ENCODE results near the gene NEMP1.
"Not testable (repeated sequence)": the region's sequence is repeated elsewhere in the genome, so short reads cannot be mapped to it uniquely, and the experiment has no call there.

DNA sequence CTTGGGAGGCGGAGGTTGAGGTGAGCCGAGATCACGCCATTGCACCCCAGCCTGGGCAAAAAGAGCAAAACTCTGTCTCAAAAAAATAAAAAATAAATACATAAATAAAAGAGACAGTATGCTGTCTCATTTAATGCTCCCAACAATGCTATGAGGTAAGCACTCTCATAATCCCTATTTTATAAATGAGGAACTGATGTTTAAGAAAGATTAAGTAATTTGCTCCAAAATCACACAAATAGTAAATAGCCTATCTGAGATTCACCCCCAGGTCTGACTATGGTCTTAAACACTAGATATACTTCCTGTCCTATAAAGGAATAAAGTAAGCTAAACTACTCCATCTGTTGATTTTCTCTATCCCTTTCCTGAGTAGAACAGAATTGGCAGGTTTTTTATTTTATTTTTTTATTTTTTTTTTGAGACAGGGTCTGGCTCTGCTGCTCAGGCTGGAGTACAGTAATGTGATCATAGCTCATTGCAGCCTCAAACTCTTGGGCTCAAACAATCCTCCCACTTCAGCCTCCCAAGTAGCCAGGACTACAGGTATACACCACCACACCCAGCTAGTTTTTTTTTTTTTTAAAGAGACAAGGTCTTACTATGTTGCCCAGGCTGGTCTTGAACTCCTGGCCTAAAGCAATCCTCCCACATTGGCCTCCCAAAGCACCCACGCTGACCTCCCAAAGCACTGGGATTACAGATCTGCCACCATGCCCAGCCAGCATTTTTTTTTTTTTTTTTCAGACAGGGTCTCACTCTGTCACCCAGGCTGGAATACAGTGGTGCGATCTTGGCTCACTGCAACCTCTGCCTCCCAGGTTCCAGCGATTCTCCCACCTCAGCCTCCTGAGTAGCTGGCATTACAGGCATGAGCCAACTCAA is 4.8 kb downstream of the NEMP1 start:
- TF ChIP-seq, protein P1, sequence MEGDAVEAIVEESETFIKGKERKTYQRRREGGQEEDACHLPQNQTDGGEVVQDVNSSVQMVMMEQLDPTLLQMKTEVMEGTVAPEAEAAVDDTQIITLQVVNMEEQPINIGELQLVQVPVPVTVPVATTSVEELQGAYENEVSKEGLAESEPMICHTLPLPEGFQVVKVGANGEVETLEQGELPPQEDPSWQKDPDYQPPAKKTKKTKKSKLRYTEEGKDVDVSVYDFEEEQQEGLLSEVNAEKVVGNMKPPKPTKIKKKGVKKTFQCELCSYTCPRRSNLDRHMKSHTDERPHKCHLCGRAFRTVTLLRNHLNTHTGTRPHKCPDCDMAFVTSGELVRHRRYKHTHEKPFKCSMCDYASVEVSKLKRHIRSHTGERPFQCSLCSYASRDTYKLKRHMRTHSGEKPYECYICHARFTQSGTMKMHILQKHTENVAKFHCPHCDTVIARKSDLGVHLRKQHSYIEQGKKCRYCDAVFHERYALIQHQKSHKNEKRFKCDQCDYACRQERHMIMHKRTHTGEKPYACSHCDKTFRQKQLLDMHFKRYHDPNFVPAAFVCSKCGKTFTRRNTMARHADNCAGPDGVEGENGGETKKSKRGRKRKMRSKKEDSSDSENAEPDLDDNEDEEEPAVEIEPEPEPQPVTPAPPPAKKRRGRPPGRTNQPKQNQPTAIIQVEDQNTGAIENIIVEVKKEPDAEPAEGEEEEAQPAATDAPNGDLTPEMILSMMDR (conservative IDR thresholded peaks at IDR 0.05 in 1 of 2, IDR thresholded peaks at IDR 0.05 in 1 of 2; ENCODE audit: extremely low read depth in 1 of 2, insufficient read depth in 1 of 2, low read depth in 1 of 2, low read length in 2 of 2) = not testable (repeated sequence)
- TF ChIP-seq EZH2 (IDR thresholded peaks at IDR 0.05; ENCODE audit: borderline replicate concordance, low read length) = not testable (repeated sequence)

All from mammary epithelial cell (primary cell).